K562 (cell line): ENCODE data around the gene PACRG. TPM values are rescaled to one million over a fixed set of nuclear protein-coding genes. Genes with fewer than 3 reads are reported as not detected.

ENCODE experiments used
- GTF2E2 ChIP-seq: fragments of 200-800 bp; sonication (Bioruptor generic); IDR thresholded peaks from 2 replicates; pipeline ENCODE4 v1.6.1; 2016; ENCODE audit warnings: missing genetic modification characterization, missing compliant biosample characterization
- HMG20A ChIP-seq: fragments of 450-650 bp; formaldehyde crosslinking; conservative IDR thresholded peaks from 2 replicates; pipeline ENCODE4 v1.4.0; 2020; ENCODE audit warnings: mild to moderate bottlenecking, mixed read lengths
- LARP7 ChIP-seq: fragments of 450-650 bp; IDR thresholded peaks from 2 replicates; pipeline ENCODE4 v1.6.1; 2016
- MAFK ChIP-seq: IDR thresholded peaks from 2 replicates; pipeline ENCODE4 v1.6.1; 2011; ENCODE audit warnings: low read length, improper control_type of control experiment
- MCM2 ChIP-seq: fragments of 450-650 bp; IDR thresholded peaks from 2 replicates; pipeline ENCODE4 v1.6.1; 2017; ENCODE audit warnings: low read depth, mild to moderate bottlenecking
- MCM3 ChIP-seq: fragments of 450-650 bp; IDR thresholded peaks from 2 replicates; pipeline ENCODE4 v1.6.1; 2016
- MEF2D ChIP-seq: conservative IDR thresholded peaks from 2 replicates; pipeline ENCODE4 v1.6.1; 2016; ENCODE audit warnings: low read depth, missing genetic modification characterization, missing compliant biosample characterization
- MTF1 ChIP-seq: fragments of 250-450 bp; sonication (Bioruptor Pico); IDR thresholded peaks from 2 replicates; pipeline ENCODE4 v1.9.0; 2021; ENCODE audit warnings: moderate library complexity, mild to moderate bottlenecking, inconsistent platforms, borderline replicate concordance
- MYC ChIP-seq, 2 experiments: fragments of 250-450 bp in 1 of 2; sonication (Bioruptor Pico) in 1 of 2; IDR thresholded peaks; 2 replicates each; pipeline versions ENCODE4 v1.5.1 to v1.6.1; 2012 to 2021; ENCODE audit warnings: low read depth in 2 of 2, borderline replicate concordance in 1 of 2, improper control_type of control experiment in 1 of 2, low read length in 1 of 2, mild to moderate bottlenecking in 1 of 2, moderate library complexity in 1 of 2
- NFE2 ChIP-seq: IDR thresholded peaks from 2 replicates; pipeline ENCODE4 v1.6.1; 2014; ENCODE audit warnings: antibody characterized with exemption, low read depth
- NKRF ChIP-seq: fragments of 450-650 bp; IDR thresholded peaks from 2 replicates; pipeline ENCODE4 v1.6.1; 2016; ENCODE audit warnings: borderline replicate concordance
- NONO ChIP-seq, 2 experiments: fragments of 200-400 bp in 1 of 2; fragments of 450-650 bp in 1 of 2; formaldehyde crosslinking in 1 of 2; IDR thresholded peaks; 2 replicates each; pipeline ENCODE4 v1.6.1; 2017; ENCODE audit warnings: low read depth in 2 of 2, mild to moderate bottlenecking in 2 of 2, moderate library complexity in 2 of 2, low read length in 1 of 2
- PHF8 ChIP-seq: fragments of 200-600 bp; sonication (generic); IDR thresholded peaks from 2 replicates; pipeline ENCODE4 v1.6.1; 2012; ENCODE audit warnings: mixed run types, mild to moderate bottlenecking, inconsistent platforms, low read length, moderate library complexity, borderline replicate concordance
- TFAP4 ChIP-seq: sonication (generic); formaldehyde crosslinking; IDR thresholded peaks from 2 replicates; pipeline ENCODE4 v1.8.0; 2022; ENCODE audit warnings: missing genetic modification reagents, mild to moderate bottlenecking, moderate library complexity, borderline replicate concordance
- THRAP3 ChIP-seq: fragments of 450-650 bp; IDR thresholded peaks from 2 replicates; pipeline ENCODE4 v1.6.1; 2016; ENCODE audit warnings: mild to moderate bottlenecking, inconsistent platforms, borderline replicate concordance
- ZFPM2 ChIP-seq: fragments of 250-450 bp; sonication (Bioruptor Pico); IDR thresholded peaks from 2 replicates; pipeline ENCODE4 v1.5.1; 2022; ENCODE audit warnings: mild to moderate bottlenecking
- ZNF124 ChIP-seq: sonication (generic); formaldehyde crosslinking; IDR thresholded peaks from 2 replicates; pipeline ENCODE4 v1.8.1; 2022; ENCODE audit warnings: missing genetic modification reagents
- ZNF354B ChIP-seq: fragments of 250-450 bp; sonication (Bioruptor Pico); IDR thresholded peaks from 2 replicates; pipeline ENCODE4 v1.4.0; 2020
- polyA plus RNA-seq, 8 experiments: library from polyadenylated mRNA; depleted of rRNA in 4 of 8; stranded (reverse) in 5 of 8; unstranded in 3 of 8; fragments of >200 nt; fragmentation: Nextera tagmentation in 2 of 8; fragmentation: Illumina TruSeq in 1 of 8; extraction: Ambion mirVana in 2 of 8; extraction: Trizol in 1 of 8; gene quantifications; 2 replicates each; pipeline versions ENCODE4 v1.2.1 to v1.2.3, GENCODE V29; 2011 to 2014; ENCODE audit warnings: inconsistent platforms in 1 of 8, missing spikeins in 1 of 8
- total RNA-seq, 7 experiments: library from RNA; depleted of rRNA in 6 of 7; stranded (reverse); fragments of >200 nt in 6 of 7; fragmentation: Illumina TruSeq in 2 of 7; extraction: Trizol in 2 of 7; gene quantifications; 2 replicates each; pipeline versions ENCODE4 v1.2.1 to v1.2.3, GENCODE V29; 2011 to 2021; ENCODE audit warnings: low replicate concordance in 1 of 7
- TF ChIP-seq, protein P1 (sequence below): IDR thresholded peaks from 3 replicates; pipeline ENCODE4 v1.6.1; 2011; ENCODE audit warnings: borderline replicate concordance, mild to moderate bottlenecking, moderate library complexity; ENCODE audit not compliant: insufficient read length; ENCODE audit errors: extremely low read depth
- TF ChIP-seq, protein P2 (sequence below): fragments of 250-450 bp; sonication (Bioruptor Pico); IDR thresholded peaks from 2 replicates; pipeline ENCODE4 v1.4.0; 2020; ENCODE audit warnings: mild to moderate bottlenecking, moderate library complexity, borderline replicate concordance

Gene PACRG
- total and polyA plus RNA-seq, 9 of the 15 experiments (the other 6 are each of a cell fraction or from before 2014, with no cell fraction given) = 0.04 TPM; not detected in 8

GRCh38 chr6:163180874-163181541, 453.2 kb downstream of the PACRG start (continued):
- no peak for TF ChIP-seq HMG20A (CRISPR knock-in tag)
- TF ChIP-seq MYC (IDR thresholded peaks at IDR 0.05; ENCODE audit: low read depth, low read length) = peak; percentile 89
- TF ChIP-seq MYC (CRISPR knock-in tag; IDR thresholded peaks at IDR 0.05; ENCODE audit: borderline replicate concordance, low read depth) = peak; percentile 82; the same call in 1 of the 2 replicates
- TF ChIP-seq, protein P1, sequence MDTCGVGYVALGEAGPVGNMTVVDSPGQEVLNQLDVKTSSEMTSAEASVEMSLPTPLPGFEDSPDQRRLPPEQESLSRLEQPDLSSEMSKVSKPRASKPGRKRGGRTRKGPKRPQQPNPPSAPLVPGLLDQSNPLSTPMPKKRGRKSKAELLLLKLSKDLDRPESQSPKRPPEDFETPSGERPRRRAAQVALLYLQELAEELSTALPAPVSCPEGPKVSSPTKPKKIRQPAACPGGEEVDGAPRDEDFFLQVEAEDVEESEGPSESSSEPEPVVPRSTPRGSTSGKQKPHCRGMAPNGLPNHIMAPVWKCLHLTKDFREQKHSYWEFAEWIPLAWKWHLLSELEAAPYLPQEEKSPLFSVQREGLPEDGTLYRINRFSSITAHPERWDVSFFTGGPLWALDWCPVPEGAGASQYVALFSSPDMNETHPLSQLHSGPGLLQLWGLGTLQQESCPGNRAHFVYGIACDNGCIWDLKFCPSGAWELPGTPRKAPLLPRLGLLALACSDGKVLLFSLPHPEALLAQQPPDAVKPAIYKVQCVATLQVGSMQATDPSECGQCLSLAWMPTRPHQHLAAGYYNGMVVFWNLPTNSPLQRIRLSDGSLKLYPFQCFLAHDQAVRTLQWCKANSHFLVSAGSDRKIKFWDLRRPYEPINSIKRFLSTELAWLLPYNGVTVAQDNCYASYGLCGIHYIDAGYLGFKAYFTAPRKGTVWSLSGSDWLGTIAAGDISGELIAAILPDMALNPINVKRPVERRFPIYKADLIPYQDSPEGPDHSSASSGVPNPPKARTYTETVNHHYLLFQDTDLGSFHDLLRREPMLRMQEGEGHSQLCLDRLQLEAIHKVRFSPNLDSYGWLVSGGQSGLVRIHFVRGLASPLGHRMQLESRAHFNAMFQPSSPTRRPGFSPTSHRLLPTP = no peak
- peak; percentile 12; the same call in 1 of the 2 replicates for TF ChIP-seq PHF8
- TF ChIP-seq MTF1 (CRISPR knock-in tag) = no peak
- no peak for TF ChIP-seq MCM3
- no peak for TF ChIP-seq MAFK
- TF ChIP-seq GTF2E2 = no peak
- TF ChIP-seq LARP7 = no peak
- TF ChIP-seq ZNF354B = peak; percentile 70
- no peak for TF ChIP-seq THRAP3
- peak; percentile 51; the same call in 1 of the 2 replicates for TF ChIP-seq ZFPM2 (CRISPR knock-in tag)
- no peak for TF ChIP-seq NONO (IDR thresholded peaks at IDR 0.05; ENCODE audit: low read depth in 2 of 2, low read length in 1 of 2)
- peak; percentile 80; the same call in 1 of the 2 replicates for TF ChIP-seq MEF2D (tag)
- TF ChIP-seq MCM2 = no peak
- TF ChIP-seq TFAP4 (CRISPR knock-in tag) = peak; percentile 44; the same call in 1 of the 2 replicates
- no peak for TF ChIP-seq NKRF
- TF ChIP-seq, protein P2, sequence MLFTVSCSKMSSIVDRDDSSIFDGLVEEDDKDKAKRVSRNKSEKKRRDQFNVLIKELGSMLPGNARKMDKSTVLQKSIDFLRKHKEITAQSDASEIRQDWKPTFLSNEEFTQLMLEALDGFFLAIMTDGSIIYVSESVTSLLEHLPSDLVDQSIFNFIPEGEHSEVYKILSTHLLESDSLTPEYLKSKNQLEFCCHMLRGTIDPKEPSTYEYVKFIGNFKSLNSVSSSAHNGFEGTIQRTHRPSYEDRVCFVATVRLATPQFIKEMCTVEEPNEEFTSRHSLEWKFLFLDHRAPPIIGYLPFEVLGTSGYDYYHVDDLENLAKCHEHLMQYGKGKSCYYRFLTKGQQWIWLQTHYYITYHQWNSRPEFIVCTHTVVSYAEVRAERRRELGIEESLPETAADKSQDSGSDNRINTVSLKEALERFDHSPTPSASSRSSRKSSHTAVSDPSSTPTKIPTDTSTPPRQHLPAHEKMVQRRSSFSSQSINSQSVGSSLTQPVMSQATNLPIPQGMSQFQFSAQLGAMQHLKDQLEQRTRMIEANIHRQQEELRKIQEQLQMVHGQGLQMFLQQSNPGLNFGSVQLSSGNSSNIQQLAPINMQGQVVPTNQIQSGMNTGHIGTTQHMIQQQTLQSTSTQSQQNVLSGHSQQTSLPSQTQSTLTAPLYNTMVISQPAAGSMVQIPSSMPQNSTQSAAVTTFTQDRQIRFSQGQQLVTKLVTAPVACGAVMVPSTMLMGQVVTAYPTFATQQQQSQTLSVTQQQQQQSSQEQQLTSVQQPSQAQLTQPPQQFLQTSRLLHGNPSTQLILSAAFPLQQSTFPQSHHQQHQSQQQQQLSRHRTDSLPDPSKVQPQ (CRISPR knock-in tag) = no peak
- peak; percentile 25; the same call in 1 of the 2 replicates for TF ChIP-seq NFE2
- no peak for TF ChIP-seq ZNF124 (CRISPR knock-in tag)
